ENCODE data around the gene ITGA6.

Gene ITGA6

GRCh38 chr2:172465417-172466334 is 38.3 kb downstream of the ITGA6 start:
- Histone ChIP-seq H3K4me1 (ENCODE audit: control insufficient read depth, low read length) (peaks cover 10% of the 10 kb centered on the region), H3K27me3 (ENCODE audit: control insufficient read depth, low read length) (peaks cover 28% of the 10 kb centered on the region), H3K9me3 (ENCODE audit: control insufficient read depth, insufficient read depth, low read length) (no peaks in the 10 kb centered on the region), H3K36me3 (ENCODE audit: control insufficient read depth, low read length) (no peaks in the 10 kb centered on the region), H3K9me2 (replicated peaks; ENCODE audit: control insufficient read depth, low read length) (no peaks in the 10 kb centered on the region), H4K20me1 (ENCODE audit: control insufficient read depth, insufficient read depth, low read depth, low read length) (no peaks in the 10 kb centered on the region), H3K79me2 (ENCODE audit: control insufficient read depth, low read length) (no peaks in the 10 kb centered on the region), H3K27ac (ENCODE audit: low read depth, low read length) (no peak overlapping the region), H3K4me2 (ENCODE audit: low read length) (no peak overlapping the region), H3F3A (ENCODE audit: control insufficient read depth, insufficient read depth) (no peaks in the 10 kb centered on the region), H3K4me3 (ENCODE audit: low read length) (no peak overlapping the region)
- TF ChIP-seq EZH2phosphoT487 (IDR thresholded peaks at IDR 0.05; ENCODE audit: borderline replicate concordance, low read length) (no peak), CTCF (IDR thresholded peaks at IDR 0.05; ENCODE audit: low read depth, low read length, poor library complexity, severe bottlenecking) (peak; percentile 78)

GRCh38 chr2:172467382-172467781 is 40.0 kb downstream of the ITGA6 start:
- no peaks in the 10 kb centered on the region for H3F3A ChIP-seq (ENCODE audit: control insufficient read depth, insufficient read depth)
- H3K79me2 ChIP-seq (ENCODE audit: control insufficient read depth, low read length): no peaks in the 10 kb centered on the region
- H3K9me3 ChIP-seq (ENCODE audit: control insufficient read depth, insufficient read depth, low read length): no peaks in the 10 kb centered on the region
- no peak overlapping the region for H3K27ac ChIP-seq (ENCODE audit: low read depth, low read length)
- no peaks in the 10 kb centered on the region for H3K9me2 ChIP-seq (replicated peaks; ENCODE audit: control insufficient read depth, low read length)
- H4K20me1 ChIP-seq (ENCODE audit: control insufficient read depth, insufficient read depth, low read depth, low read length): no peaks in the 10 kb centered on the region
- H3K4me2 ChIP-seq (ENCODE audit: low read length): no peak overlapping the region
- TF ChIP-seq EZH2phosphoT487 (IDR thresholded peaks at IDR 0.05; ENCODE audit: borderline replicate concordance, low read length) (no peak), CTCF (IDR thresholded peaks at IDR 0.05; ENCODE audit: low read depth, low read length, poor library complexity, severe bottlenecking) (no peak)
- H3K27me3 ChIP-seq (ENCODE audit: control insufficient read depth, low read length): peaks cover 27% of the 10 kb centered on the region
- H3K4me1 ChIP-seq (ENCODE audit: control insufficient read depth, low read length): peaks cover 10% of the 10 kb centered on the region
- no peak overlapping the region for H3K4me3 ChIP-seq (ENCODE audit: low read length)
- H3K36me3 ChIP-seq (ENCODE audit: control insufficient read depth, low read length): no peaks in the 10 kb centered on the region

- Histone ChIP-seq H3K9me2 (replicated peaks; ENCODE audit: control insufficient read depth, low read length) (no peaks in the 10 kb centered on the region), H3K9me3 (ENCODE audit: control insufficient read depth, insufficient read depth, low read length) (no peaks in the 10 kb centered on the region), H3F3A (ENCODE audit: control insufficient read depth, insufficient read depth) (no peaks in the 10 kb centered on the region), H3K27ac (ENCODE audit: low read depth, low read length) (no peak overlapping the region), H3K36me3 (ENCODE audit: control insufficient read depth, low read length) (no peaks in the 10 kb centered on the region), H3K4me3 (ENCODE audit: low read length) (no peak overlapping the region), H3K4me2 (ENCODE audit: low read length) (no peak overlapping the region), H3K27me3 (ENCODE audit: control insufficient read depth, low read length) (peaks cover 24% of the 10 kb centered on the region), H3K79me2 (ENCODE audit: control insufficient read depth, low read length) (no peaks in the 10 kb centered on the region), H3K4me1 (ENCODE audit: control insufficient read depth, low read length) (no peaks in the 10 kb centered on the region), H4K20me1 (ENCODE audit: control insufficient read depth, insufficient read depth, low read depth, low read length) (no peaks in the 10 kb centered on the region)
- no peak for TF ChIP-seq CTCF (IDR thresholded peaks at IDR 0.05; ENCODE audit: low read depth, low read length, poor library complexity, severe bottlenecking)
- TF ChIP-seq EZH2phosphoT487 (IDR thresholded peaks at IDR 0.05; ENCODE audit: borderline replicate concordance, low read length): no peak
These were observed 43.9 kb downstream of the ITGA6 start for GRCh38 chr2:172470958-172471922.

All from DOHH2 (cell line).